HCT116 (cell line): ENCODE measurements around the gene APLF. TPM values are rescaled to one million over a fixed set of nuclear protein-coding genes. Genes with fewer than 3 reads are reported as not detected.

ENCODE experiments used
- ATAC-seq: fragments of 200-7000 bp; cut with Tn5 transposase; 2 replicates; pipeline ENCODE4 v1.9.1; 2020; ENCODE audit warnings: mild to moderate bottlenecking, moderate library complexity
- BruUV-seq: library from RNA; stranded (reverse); fragments of 400-500 nt; replicated peaks from 2 replicates; lab custom pipeline; 2021; lab: Mats Ljungman, UMichigan
- CTCF ChIA-PET: fragments of 300-600 bp; sonication (Branson Sonifier 250); formaldehyde crosslinking; loops from one replicate; lab custom pipeline; 2021; ENCODE audit warnings: antibody characterized with exemption; lab: Charles Lee
- POLR2A ChIA-PET: fragments of 300-600, 350-600 bp; sonication (Branson Sonifier 250); formaldehyde crosslinking; loops from one replicate; lab custom pipeline; 2021; ENCODE audit warnings: antibody characterized with exemption; lab: Charles Lee
- RAD21 ChIA-PET, 2 experiments: fragments of 300-600 bp; sonication (Branson Sonifier 250); formaldehyde crosslinking; loops; one replicate each; lab custom pipeline; 2023; ENCODE audit warnings: low total read pairs in 2 of 2; ENCODE audit not compliant: uncharacterized antibody in 2 of 2, unreplicated experiment in 2 of 2, low non-redundant PET in 1 of 2; lab: Charles Lee
- DNase-seq: peaks from one replicate; pipeline ENCODE4 v3.0.0-alpha.2; 2010; ENCODE audit warnings: low read depth, low spot score
- H2AFZ ChIP-seq: fragments of 200-600 bp; shearing (Covaris generic), sonication (generic); 2 replicates; pipeline ENCODE4 v1.6.1; 2017; ENCODE audit warnings: low read depth, mixed run types, mixed read lengths, antibody characterized with exemption, low read length; ENCODE audit not compliant: poor library complexity, severe bottlenecking
- H3K27ac ChIP-seq: 2 replicates; pipeline ENCODE4 v1.5.1; 2012; ENCODE audit warnings: low read depth, low read length
- H3K27me3 ChIP-seq: fragments of 200-600 bp; sonication (generic); 2 replicates; pipeline ENCODE4 v1.6.1; 2016; ENCODE audit warnings: mixed run types, low read length, mixed read lengths; ENCODE audit not compliant: insufficient read depth
- H3K36me3 ChIP-seq, 2 experiments: fragments of 200-500 bp in 1 of 2; fragments of 200-600 bp in 1 of 2; sonication (Bioruptor generic) in 1 of 2; sonication (generic) in 1 of 2; 2 replicates each; pipeline versions ENCODE4 v1.5.1 to v1.6.1; 2014 to 2016; ENCODE audit warnings: low read length in 2 of 2, inconsistent platforms in 1 of 2, mixed read lengths in 1 of 2, mixed run types in 1 of 2; ENCODE audit not compliant: insufficient read depth in 2 of 2, control insufficient read depth in 1 of 2
- H3K4me1 ChIP-seq, 2 experiments: fragments of 200-600 bp in 1 of 2; sonication (generic) in 1 of 2; 2 replicates each; pipeline versions ENCODE4 v1.5.1 to v1.6.1; 2012 to 2017; ENCODE audit warnings: low read length in 2 of 2, inconsistent platforms in 1 of 2, mild to moderate bottlenecking in 1 of 2, mixed read lengths in 1 of 2, mixed run types in 1 of 2, moderate library complexity in 1 of 2; ENCODE audit not compliant: insufficient read depth in 2 of 2, control insufficient read depth in 1 of 2
- H3K4me2 ChIP-seq: fragments of 200-600 bp; sonication (generic); 2 replicates; pipeline ENCODE4 v1.6.1; 2017; ENCODE audit warnings: mixed run types, low read length, mixed read lengths
- H3K4me3 ChIP-seq, 2 experiments: fragments of 200-600 bp in 1 of 2; sonication (generic) in 1 of 2; replicated peaks in 1 of 2; 2 replicates each; pipeline ENCODE4 v1.5.1; 2011 to 2016; ENCODE audit warnings: low read length in 2 of 2, control low read depth in 1 of 2, low read depth in 1 of 2, mild to moderate bottlenecking in 1 of 2, mixed read lengths in 1 of 2, mixed run types in 1 of 2
- H3K79me2 ChIP-seq: fragments of 200-600 bp; sonication (generic); 2 replicates; pipeline ENCODE4 v1.6.1; 2017; ENCODE audit warnings: mild to moderate bottlenecking, mixed run types, low read length, moderate library complexity, mixed read lengths; ENCODE audit not compliant: insufficient read depth
- H3K9ac ChIP-seq: fragments of 200-600 bp; sonication (generic); 2 replicates; pipeline ENCODE4 v1.6.1; 2016; ENCODE audit warnings: low read length, mixed read lengths
- H3K9me2 ChIP-seq: fragments of 200-600 bp; sonication (generic), shearing (Covaris generic); 2 replicates; pipeline ENCODE4 v1.6.1; 2017; ENCODE audit warnings: mixed run types, mild to moderate bottlenecking, moderate library complexity; ENCODE audit not compliant: insufficient read depth
- H3K9me3 ChIP-seq, 2 experiments: fragments of 200-500 bp in 1 of 2; fragments of 200-600 bp in 1 of 2; sonication (Bioruptor generic) in 1 of 2; sonication (generic) in 1 of 2; 2 replicates each; pipeline ENCODE4 v1.6.1; 2014 to 2017; ENCODE audit warnings: low read length in 2 of 2, mixed read lengths in 2 of 2, inconsistent platforms in 1 of 2, low read depth in 1 of 2, mild to moderate bottlenecking in 1 of 2, mixed run types in 1 of 2, moderate library complexity in 1 of 2; ENCODE audit not compliant: control insufficient read depth in 1 of 2, insufficient read depth in 1 of 2
- H4K20me1 ChIP-seq: fragments of 200-600 bp; sonication (generic), shearing (Covaris generic); 2 replicates; pipeline ENCODE4 v1.6.1; 2017; ENCODE audit warnings: mixed run types, mild to moderate bottlenecking, moderate library complexity; ENCODE audit not compliant: insufficient read depth
- ATF3 ChIP-seq: IDR thresholded peaks from 2 replicates; pipeline ENCODE4 v1.6.1; 2012
- CBX3 ChIP-seq: IDR thresholded peaks from 2 replicates; pipeline ENCODE4 v1.6.1; 2012; ENCODE audit warnings: low read depth
- CEBPB ChIP-seq: IDR thresholded peaks from 2 replicates; pipeline ENCODE4 v1.6.1; 2012; ENCODE audit warnings: low read depth
- CTCF ChIP-seq, 3 experiments: fragments of 200-600 bp in 1 of 3; sonication (generic) in 1 of 3; IDR thresholded peaks in 2 of 3; conservative IDR thresholded peaks in 1 of 3; 2 replicates each; pipeline ENCODE4 v1.5.1; 2012 to 2017; ENCODE audit warnings: low read depth in 2 of 3, low read length in 2 of 3, antibody characterized with exemption in 1 of 3, borderline replicate concordance in 1 of 3, control low read depth in 1 of 3, mild to moderate bottlenecking in 1 of 3, mixed read lengths in 1 of 3, mixed run types in 1 of 3, moderate library complexity in 1 of 3; ENCODE audit not compliant: insufficient read depth in 1 of 3
- ELF1 ChIP-seq: IDR thresholded peaks from 2 replicates; pipeline ENCODE4 v1.6.1; 2012; ENCODE audit warnings: low read depth, borderline replicate concordance
- EZH2 ChIP-seq: fragments of 200-600 bp; sonication (generic); IDR thresholded peaks from 2 replicates; pipeline ENCODE4 v1.6.1; 2017; ENCODE audit warnings: antibody characterized with exemption, mixed run types
- EZH2phosphoT487 ChIP-seq: fragments of 200-600 bp; IDR thresholded peaks from 2 replicates; pipeline ENCODE4 v1.6.1; 2018; ENCODE audit warnings: antibody characterized with exemption, borderline replicate concordance
- FOSL1 ChIP-seq: IDR thresholded peaks from 2 replicates; pipeline ENCODE4 v1.6.1; 2012; ENCODE audit warnings: low read depth
- POLR2A ChIP-seq: IDR thresholded peaks from 2 replicates; pipeline ENCODE4 v1.7.0; 2011; ENCODE audit warnings: borderline replicate concordance; ENCODE audit not compliant: insufficient read depth, insufficient read length; ENCODE audit errors: extremely low read depth
- REST ChIP-seq: IDR thresholded peaks from 2 replicates; pipeline ENCODE4 v1.6.1; 2012; ENCODE audit warnings: low read depth
- SP1 ChIP-seq: IDR thresholded peaks from 2 replicates; pipeline ENCODE4 v1.6.1; 2012; ENCODE audit warnings: low read depth
- SRF ChIP-seq: IDR thresholded peaks from 2 replicates; pipeline ENCODE4 v1.6.1; 2012; ENCODE audit warnings: low read depth
- TCF7L2 ChIP-seq: IDR thresholded peaks from 2 replicates; pipeline ENCODE4 v1.7.0; 2011; ENCODE audit warnings: borderline replicate concordance, inconsistent platforms; ENCODE audit not compliant: insufficient read depth, insufficient read length; ENCODE audit errors: extremely low read depth
- YY1 ChIP-seq: IDR thresholded peaks from 2 replicates; pipeline ENCODE4 v1.6.1; 2011; ENCODE audit warnings: low read length, low read depth, moderate library complexity, mild to moderate bottlenecking; ENCODE audit not compliant: insufficient replicate concordance; ENCODE audit errors: extremely low read depth
- ZFX ChIP-seq: fragments of 450-650 bp; IDR thresholded peaks from 2 replicates; pipeline ENCODE4 v1.6.1; 2017
- intact Hi-C: fragments of 100-400 bp; cut with micrococcal nuclease; formaldehyde crosslinking; loops from 2 replicates; pipeline ENCODE4 v1.10.0; 2022
- total RNA-seq: library from RNA; stranded (reverse); gene quantifications from one replicate; pipeline ENCODE4 v1.2.1, GENCODE V29; 2021; ENCODE audit not compliant: unreplicated experiment
- TF ChIP-seq, protein P1 (sequence below): IDR thresholded peaks from 2 replicates; pipeline ENCODE4 v1.6.1; 2012
- TF ChIP-seq, protein P2 (sequence below): IDR thresholded peaks from 2 replicates; pipeline ENCODE4 v1.6.1; 2011; ENCODE audit warnings: mild to moderate bottlenecking, low read length, moderate library complexity; ENCODE audit not compliant: insufficient replicate concordance; ENCODE audit errors: extremely low read depth

APLF gene
- total RNA-seq, 1 experiment from 2014 or later: 1.6 TPM

- RAD21 ChIA-PET: interaction anchor here in 1 of 2 experiments (1.1 kb wide), 1 partner anchor 459 kb away, joined by 3 read pairs; no protein-coding TSS in a partner anchor
Observed at GRCh38 chr2:68466361-68466777, 1.0 kb upstream of the APLF start.

More at GRCh38 chr2:68466361-68466777, 1.0 kb upstream of the APLF start:
- Histone ChIP-seq H3K9ac (peak overlapping the region; percentile 77), H3K9me3 (no peaks in the 10 kb centered on the region), H3K4me1 (peaks cover 4 to 18% of the 10 kb centered on the region in 2 experiments; a peak in 3 of 4 replicates), H4K20me1 (no peaks in the 10 kb centered on the region; the same call in 1 of the 2 replicates), H3K9me2 (no peaks in the 10 kb centered on the region), H3K27ac (0 out of 2 replicates have a peak overlapping the region, but pooled peaks have one; percentile 3), H3K4me3 (peak overlapping the region; percentile 82 to 85), H3K27me3 (no peaks in the 10 kb centered on the region), H2AFZ (peak overlapping the region; percentile 74), H3K4me2 (peak overlapping the region; percentile 96), H3K79me2 (no peaks in the 10 kb centered on the region), H3K36me3 (no peaks in the 10 kb centered on the region)
- ATAC-seq (no peak), DNase-seq (no peak)
- TF ChIP-seq EZH2 (no peak), CTCF (IDR thresholded peaks at IDR 0.05 in 2 of 3, conservative IDR thresholded peaks at IDR 0.05 in 1 of 3; ENCODE audit: borderline replicate concordance in 1 of 3, insufficient read depth in 1 of 3, low read depth in 2 of 3, low read length in 2 of 3) (no peak), TCF7L2 (no peak), ATF3 (no peak), SP1 (no peak), EZH2phosphoT487 (no peak), SRF (no peak), ELF1 (no peak), ZFX (no peak), POLR2A (no peak), REST (no peak), CEBPB (no peak), FOSL1 (no peak), YY1 (no peak), CBX3 (no peak)
- TF ChIP-seq, protein P1, sequence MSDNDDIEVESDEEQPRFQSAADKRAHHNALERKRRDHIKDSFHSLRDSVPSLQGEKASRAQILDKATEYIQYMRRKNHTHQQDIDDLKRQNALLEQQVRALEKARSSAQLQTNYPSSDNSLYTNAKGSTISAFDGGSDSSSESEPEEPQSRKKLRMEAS: no peak
- TF ChIP-seq, protein P2, sequence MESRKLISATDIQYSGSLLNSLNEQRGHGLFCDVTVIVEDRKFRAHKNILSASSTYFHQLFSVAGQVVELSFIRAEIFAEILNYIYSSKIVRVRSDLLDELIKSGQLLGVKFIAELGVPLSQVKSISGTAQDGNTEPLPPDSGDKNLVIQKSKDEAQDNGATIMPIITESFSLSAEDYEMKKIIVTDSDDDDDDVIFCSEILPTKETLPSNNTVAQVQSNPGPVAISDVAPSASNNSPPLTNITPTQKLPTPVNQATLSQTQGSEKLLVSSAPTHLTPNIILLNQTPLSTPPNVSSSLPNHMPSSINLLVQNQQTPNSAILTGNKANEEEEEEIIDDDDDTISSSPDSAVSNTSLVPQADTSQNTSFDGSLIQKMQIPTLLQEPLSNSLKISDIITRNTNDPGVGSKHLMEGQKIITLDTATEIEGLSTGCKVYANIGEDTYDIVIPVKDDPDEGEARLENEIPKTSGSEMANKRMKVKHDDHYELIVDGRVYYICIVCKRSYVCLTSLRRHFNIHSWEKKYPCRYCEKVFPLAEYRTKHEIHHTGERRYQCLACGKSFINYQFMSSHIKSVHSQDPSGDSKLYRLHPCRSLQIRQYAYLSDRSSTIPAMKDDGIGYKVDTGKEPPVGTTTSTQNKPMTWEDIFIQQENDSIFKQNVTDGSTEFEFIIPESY: no peak
- ChIA-PET POLR2A (no interaction called here), CTCF (interaction anchor here (0.6 to 3.5 kb wide), 13 partner anchors 21 to 548 kb away, joined by 3 to 22 read pairs (median 4); no protein-coding TSS in a partner anchor)
- intact Hi-C loops: loop anchor here (5.0 kb wide), 1 partner anchor 441 kb away; no protein-coding TSS in a partner anchor
- BruUV-seq: no TSS peak
